HG03045 (cell line): Measurements from ENCODE around the gene RNF141.

ENCODE experiments used
- ATAC-seq: cut with Tn5 transposase; IDR thresholded peaks from one replicate; pipeline ENCODE4 v1.9.1; 2021; ENCODE audit warnings: mild to moderate bottlenecking, moderate library complexity; ENCODE audit not compliant: unreplicated experiment

The RNF141 gene

DNA sequence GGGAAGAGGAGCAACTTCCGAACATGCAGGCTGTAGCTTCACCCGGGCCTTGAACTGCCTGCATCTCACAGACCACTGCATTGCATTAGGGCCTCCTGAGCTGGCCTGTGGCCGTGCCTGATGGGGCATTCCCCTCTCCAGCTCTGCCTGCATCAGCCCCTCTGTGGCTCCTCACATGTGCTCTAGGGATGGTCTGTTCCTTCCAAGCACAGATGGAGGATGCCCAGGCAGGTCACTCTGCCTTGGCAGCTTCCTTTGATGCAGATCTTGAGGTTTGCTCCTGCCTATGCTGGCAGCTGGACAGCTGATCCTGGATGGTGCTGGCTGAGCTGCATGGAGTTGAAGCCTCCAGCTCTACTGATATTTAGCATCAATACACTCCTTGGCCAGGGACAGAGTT, 57.4 kb downstream of the RNF141 start:
- no peak for ATAC-seq

GRCh38 chr11:10483174-10483573, 57.8 kb downstream of the RNF141 start:
- no peak for ATAC-seq

DNA sequence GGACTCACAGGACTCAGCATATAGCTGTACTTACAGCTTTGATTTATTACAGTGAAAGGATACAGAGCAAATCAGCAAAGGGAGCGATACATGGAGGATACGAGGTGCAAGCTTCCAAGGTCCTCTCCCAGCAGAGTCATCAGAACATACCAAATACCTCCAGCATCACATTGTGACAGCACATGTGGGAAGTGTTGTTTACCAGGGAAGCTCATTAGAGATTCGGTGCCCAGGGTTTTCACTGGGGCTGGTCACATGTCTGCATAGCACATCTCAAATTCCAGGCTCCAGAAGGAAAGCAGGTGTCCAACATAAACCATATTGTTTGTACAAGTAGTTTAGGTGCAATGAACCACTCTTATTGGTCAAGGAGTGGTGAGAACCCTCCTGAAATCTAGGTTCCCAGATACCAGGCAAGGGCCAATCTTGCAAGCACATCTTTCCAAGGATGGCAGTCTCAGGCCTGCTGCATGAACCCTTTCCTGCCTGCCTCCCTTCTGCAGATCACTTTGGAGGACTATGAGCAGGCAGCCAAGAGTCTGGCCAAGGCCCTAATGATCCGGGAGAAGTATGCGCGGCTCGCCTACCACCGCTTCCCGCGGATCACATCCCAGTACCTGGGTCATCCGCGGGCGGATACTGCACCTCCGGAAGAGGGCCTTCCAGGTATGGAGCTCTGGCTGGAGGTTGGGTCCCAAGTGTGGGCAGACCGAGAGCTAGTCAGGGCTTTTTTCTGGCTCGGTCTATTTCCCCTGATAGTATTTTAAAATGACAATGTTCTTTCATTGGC, 59.2 kb downstream of the RNF141 start:
- no peak for ATAC-seq

DNA sequence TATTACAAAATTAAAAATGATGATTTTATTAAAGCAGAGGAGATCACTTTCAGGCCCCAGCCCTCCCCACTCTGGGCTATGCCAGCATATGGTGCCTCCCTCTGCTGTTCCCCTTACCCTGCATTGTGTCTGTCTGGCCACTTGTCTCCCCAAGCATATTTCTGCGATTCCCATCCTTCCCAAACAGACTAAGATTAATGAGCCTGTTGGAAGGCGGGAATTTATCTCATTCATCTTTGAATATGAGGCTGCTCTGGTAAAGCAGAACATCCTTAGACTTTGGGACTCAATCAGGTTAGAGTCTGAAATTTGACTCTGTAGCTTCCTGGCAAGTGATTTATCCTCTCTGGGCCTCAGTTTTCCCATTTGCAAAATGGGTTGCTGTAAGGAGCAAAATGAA, 60.2 kb downstream of the RNF141 start:
- no peak for ATAC-seq

- ATAC-seq: no peak
Measured at GRCh38 chr11:10480026-10480425, 61.0 kb downstream of the RNF141 start.

DNA sequence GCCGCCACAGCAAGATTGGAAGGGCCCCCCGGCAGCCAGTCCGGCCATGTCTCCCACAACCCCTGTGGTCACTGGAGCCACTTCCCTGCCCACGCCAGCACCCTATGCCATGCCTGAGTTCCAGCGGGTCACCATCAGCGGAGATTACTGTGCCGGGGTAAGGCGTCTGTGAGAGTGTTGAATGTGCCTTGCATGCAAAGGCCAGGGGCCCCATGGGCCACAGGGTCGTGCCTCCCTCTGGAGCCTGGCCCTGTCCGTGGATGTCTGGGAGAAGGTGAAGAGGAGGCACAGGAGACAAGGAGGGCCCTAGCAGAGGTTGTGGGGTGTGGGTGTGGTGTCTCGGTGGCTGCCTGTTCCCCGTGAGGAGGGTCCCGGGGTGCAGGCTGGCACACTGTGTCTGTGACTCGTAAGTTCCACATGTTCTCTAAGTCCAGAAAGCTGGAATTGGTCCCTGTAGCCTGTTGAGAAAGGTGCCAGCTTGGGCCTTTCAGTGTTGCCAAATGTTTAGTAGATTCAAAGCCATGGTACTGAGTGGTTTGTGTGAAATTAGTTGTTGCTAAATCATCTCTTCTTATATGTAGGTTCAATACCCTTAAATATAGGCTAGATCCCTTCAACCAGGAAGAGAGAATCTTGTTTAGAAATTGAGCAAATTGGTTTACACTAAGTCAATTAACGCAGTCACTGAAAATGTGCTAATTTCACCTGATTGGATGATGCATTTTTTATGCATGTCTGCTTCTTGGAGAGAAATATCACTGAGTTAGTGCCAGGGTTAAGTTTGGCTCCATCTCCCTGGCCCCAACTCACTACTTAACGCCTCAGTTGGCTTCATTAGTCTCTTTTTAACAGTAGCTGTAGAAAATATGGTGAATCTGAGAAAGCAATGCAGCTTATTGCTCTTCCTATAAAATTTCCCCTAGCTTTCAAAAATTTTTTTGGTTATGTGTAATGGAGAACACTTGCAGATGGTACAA, 62.1 kb downstream of the RNF141 start:
- no peak for ATAC-seq

DNA sequence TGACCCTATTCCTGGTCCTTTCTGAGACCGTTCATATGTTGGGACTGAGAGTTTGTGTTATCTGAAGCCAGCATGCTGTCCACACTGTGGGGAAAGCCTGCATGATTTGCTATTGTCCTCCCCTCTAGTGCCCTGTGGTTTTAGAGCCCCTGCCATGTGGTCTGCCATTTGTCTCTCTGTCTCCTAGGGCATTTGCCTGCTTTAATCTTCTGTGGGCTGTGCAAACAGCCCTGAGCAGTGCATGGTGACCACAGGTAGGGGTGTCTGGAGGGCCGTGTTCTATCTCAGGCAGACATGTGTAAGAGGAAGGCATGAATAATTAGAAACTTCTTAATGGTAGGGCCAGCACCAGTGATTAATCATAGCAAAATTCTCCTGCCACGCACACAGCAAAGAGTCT, 62.9 kb downstream of the RNF141 start:
- ATAC-seq: no peak

GRCh38 chr11:10477690-10478046, 63.3 kb downstream of the RNF141 start:
- no peak for ATAC-seq

GRCh38 chr11:10476927-10477689, 63.9 kb downstream of the RNF141 start:
- no peak for ATAC-seq

GRCh38 chr11:10476342-10476741, 64.6 kb downstream of the RNF141 start:
- ATAC-seq: no peak

DNA sequence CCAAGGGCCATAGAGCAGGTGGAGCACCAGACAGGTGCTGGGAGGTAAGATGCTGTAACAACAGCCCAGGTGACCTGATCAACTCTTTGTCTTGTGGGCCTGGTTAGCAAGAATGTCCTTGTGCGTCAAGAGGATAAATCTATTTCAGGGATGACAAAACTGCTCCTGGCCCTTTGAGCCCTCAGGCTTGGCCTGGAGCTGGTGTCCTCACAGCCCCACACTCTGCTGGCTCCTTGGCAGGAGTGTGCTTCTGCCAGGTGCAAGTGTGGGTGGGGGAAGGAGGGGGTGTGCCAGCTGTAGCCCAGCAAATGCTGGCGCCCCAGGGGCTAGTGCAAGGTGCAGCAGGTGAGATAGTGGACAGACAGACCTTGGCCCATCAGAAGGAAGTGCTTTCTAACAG, 66.4 kb downstream of the RNF141 start:
- ATAC-seq: no peak

GRCh38 chr11:10473371-10473770, 67.6 kb downstream of the RNF141 start:
- ATAC-seq: no peak

GRCh38 chr11:10462746-10463300, 78.2 kb downstream of the RNF141 start:
- no peak for ATAC-seq
